OCI-LY7 (cell line): ENCODE results near the gene NCAM1.

Experiments
- CTCF ChIP-seq: fragments of 200-600 bp; sonication (generic); conservative IDR thresholded peaks from 2 replicates; pipeline ENCODE4 v1.5.1; 2014; ENCODE audit warnings: mild to moderate bottlenecking, antibody characterized with exemption, low read length, moderate library complexity, mixed read lengths
- EZH2phosphoT487 ChIP-seq: fragments of 200-600 bp; sonication (generic); IDR thresholded peaks from 2 replicates; pipeline ENCODE4 v1.6.1; 2018; ENCODE audit warnings: low read depth, borderline replicate concordance, mild to moderate bottlenecking, mixed run types, antibody characterized with exemption, low read length, moderate library complexity, mixed read lengths

GRCh38 chr11:113271551-113272245 is 310.5 kb downstream of the NCAM1 start:
- no peak for TF ChIP-seq CTCF
- no peak for TF ChIP-seq EZH2phosphoT487
